H54 (cell line): ENCODE data around the gene MYPN.

Experiments used
- DNase-seq: peaks from one replicate; pipeline ENCODE4 v3.0.0; 2011; ENCODE audit warnings: low spot score, mixed read lengths; ENCODE audit not compliant: insufficient read length
- FAIRE-seq: peaks from 3 replicates; lab custom pipeline; 2011; peaks lifted over from hg19 to GRCh38; lab: Jason Lieb, UNC
- POLR2A ChIP-seq: IDR thresholded peaks from 2 replicates; pipeline ENCODE4 v1.6.1; 2011; ENCODE audit warnings: low read depth, mild to moderate bottlenecking, low read length

Gene MYPN

GRCh38 chr10:68133523-68133922 is 24.2 kb downstream of the MYPN start:
- FAIRE-seq (peak; percentile 91), DNase-seq (peak; percentile 11)
- no peak for TF ChIP-seq POLR2A

GRCh38 chr10:68135362-68135761 is 26.1 kb downstream of the MYPN start:
- no peak for TF ChIP-seq POLR2A
- no peak for DNase-seq
- peak; percentile 38 for FAIRE-seq

GRCh38 chr10:68135922-68136792 is 26.9 kb downstream of the MYPN start:
- FAIRE-seq (peak; percentile 96), DNase-seq (peak; percentile 44)
- 0 out of 2 replicates have a peak, but pooled peaks have one; percentile 14 for TF ChIP-seq POLR2A

- DNase-seq (no peak), FAIRE-seq (no peak)
- TF ChIP-seq POLR2A, result no peak
Observed at GRCh38 chr10:68137171-68137570, 27.9 kb downstream of the MYPN start.

GRCh38 chr10:68138526-68138925 is 29.2 kb downstream of the MYPN start:
- TF ChIP-seq POLR2A, result no peak
- FAIRE-seq (peak; percentile 55), DNase-seq (no peak)

- no peak for TF ChIP-seq POLR2A
- no peak for DNase-seq
- FAIRE-seq, result no peak
Observed at GRCh38 chr10:68139448-68140272, 30.4 kb downstream of the MYPN start.

- TF ChIP-seq POLR2A, result no peak
- DNase-seq, result no peak
- FAIRE-seq, result peak; percentile 57
Observed at GRCh38 chr10:68142761-68143160, 33.5 kb downstream of the MYPN start.

GRCh38 chr10:68144709-68145108 is 35.4 kb downstream of the MYPN start:
- TF ChIP-seq POLR2A, result no peak
- FAIRE-seq, result no peak
- no peak for DNase-seq

GRCh38 chr10:68145705-68146104 is 36.4 kb downstream of the MYPN start:
- no peak for DNase-seq
- no peak for TF ChIP-seq POLR2A
- FAIRE-seq, result no peak

GRCh38 chr10:68146133-68146532 is 36.8 kb downstream of the MYPN start:
- no peak for FAIRE-seq
- no peak for TF ChIP-seq POLR2A
- DNase-seq, result no peak

- DNase-seq (no peak), FAIRE-seq (no peak)
- no peak for TF ChIP-seq POLR2A
Observed at GRCh38 chr10:68151453-68151852, 42.2 kb downstream of the MYPN start.

GRCh38 chr10:68153473-68154210 is 44.4 kb downstream of the MYPN start:
- FAIRE-seq, result peak; percentile 100
- DNase-seq, result peak; percentile 70

GRCh38 chr10:68154211-68154497 is 44.9 kb downstream of the MYPN start:
- DNase-seq, result peak; percentile 14
- no peak for FAIRE-seq
- no peak for TF ChIP-seq POLR2A

More at GRCh38 chr10:68153473-68154210, 44.4 kb downstream of the MYPN start:
- TF ChIP-seq POLR2A, result no peak
